ENCODE results near the gene TMEM245.

Gene TMEM245

GRCh38 chr9:109117856-109118807 is 1.6 kb downstream of the TMEM245 start (continued):
- TF ChIP-seq ZNF76 (tag by site-specific recombination; IDR thresholded peaks at IDR 0.05; ENCODE audit: borderline replicate concordance, low read depth), result peak; percentile 56; the same call in 1 of the 2 replicates
- TF ChIP-seq HIC1 (tag by site-specific recombination; IDR thresholded peaks at IDR 0.05), result peak; percentile 72; the same call in 1 of the 2 replicates
- no peak for TF ChIP-seq ZNF660 (tag by site-specific recombination; IDR thresholded peaks at IDR 0.05)
- no peak for TF ChIP-seq PATZ1 (tag by site-specific recombination; IDR thresholded peaks at IDR 0.05)
- TF ChIP-seq OSR2 (tag by site-specific recombination; IDR thresholded peaks at IDR 0.05), result no peak
- no peak for TF ChIP-seq MEIS1 (CRISPR knock-in tag; IDR thresholded peaks at IDR 0.05; ENCODE audit: borderline replicate concordance)
- TF ChIP-seq ZNF10 (tag by site-specific recombination; IDR thresholded peaks at IDR 0.05), result no peak
- TF ChIP-seq ZSCAN16 (tag by site-specific recombination; IDR thresholded peaks at IDR 0.05), result no peak
- TF ChIP-seq ZNF324 (tag by site-specific recombination; IDR thresholded peaks at IDR 0.05), result peak; percentile 47; the same call in 1 of the 2 replicates
- peak; percentile 22; the same call in 1 of the 2 replicates for TF ChIP-seq ZNF2 (tag by site-specific recombination; IDR thresholded peaks at IDR 0.05)
- TF ChIP-seq SETDB1 (IDR thresholded peaks at IDR 0.05; ENCODE audit: insufficient read length, low read length), result no peak
- peak; percentile 32 for TF ChIP-seq GLI2 (tag by site-specific recombination; IDR thresholded peaks at IDR 0.05; ENCODE audit: borderline replicate concordance, low read depth)
- TF ChIP-seq KLF10 (tag by site-specific recombination; IDR thresholded peaks at IDR 0.05), result peak; percentile 63
- TF ChIP-seq ZNF777 (tag by site-specific recombination; IDR thresholded peaks at IDR 0.05; ENCODE audit: borderline replicate concordance), result no peak
- TF ChIP-seq EGR2 (tag by site-specific recombination; IDR thresholded peaks at IDR 0.05; ENCODE audit: low read depth), result no peak
- TF ChIP-seq ZNF366 (tag by site-specific recombination; conservative IDR thresholded peaks at IDR 0.05), result peak; percentile 91
- TF ChIP-seq SCRT2 (tag by site-specific recombination; IDR thresholded peaks at IDR 0.05), result peak; percentile 70
- peak; percentile 80 for TF ChIP-seq ZEB2 (tag by site-specific recombination; IDR thresholded peaks at IDR 0.05)
- peak; percentile 78; the same call in 1 of the 2 replicates for TF ChIP-seq ZSCAN23 (tag by site-specific recombination; IDR thresholded peaks at IDR 0.05)
- TF ChIP-seq GLIS2 (tag by site-specific recombination; IDR thresholded peaks at IDR 0.05), result no peak
- TF ChIP-seq, protein P1, sequence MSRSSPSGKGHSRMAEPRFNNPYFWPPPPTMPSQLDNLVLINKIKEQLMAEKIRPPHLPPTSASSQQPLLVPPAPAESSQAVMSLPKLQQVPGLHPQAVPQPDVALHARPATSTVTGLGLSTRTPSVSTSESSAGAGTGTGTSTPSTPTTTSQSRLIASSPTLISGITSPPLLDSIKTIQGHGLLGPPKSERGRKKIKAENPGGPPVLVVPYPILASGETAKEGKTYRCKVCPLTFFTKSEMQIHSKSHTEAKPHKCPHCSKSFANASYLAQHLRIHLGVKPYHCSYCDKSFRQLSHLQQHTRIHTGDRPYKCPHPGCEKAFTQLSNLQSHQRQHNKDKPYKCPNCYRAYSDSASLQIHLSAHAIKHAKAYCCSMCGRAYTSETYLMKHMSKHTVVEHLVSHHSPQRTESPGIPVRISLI (tag by site-specific recombination; IDR thresholded peaks at IDR 0.05), result no peak
- TF ChIP-seq, protein P2, sequence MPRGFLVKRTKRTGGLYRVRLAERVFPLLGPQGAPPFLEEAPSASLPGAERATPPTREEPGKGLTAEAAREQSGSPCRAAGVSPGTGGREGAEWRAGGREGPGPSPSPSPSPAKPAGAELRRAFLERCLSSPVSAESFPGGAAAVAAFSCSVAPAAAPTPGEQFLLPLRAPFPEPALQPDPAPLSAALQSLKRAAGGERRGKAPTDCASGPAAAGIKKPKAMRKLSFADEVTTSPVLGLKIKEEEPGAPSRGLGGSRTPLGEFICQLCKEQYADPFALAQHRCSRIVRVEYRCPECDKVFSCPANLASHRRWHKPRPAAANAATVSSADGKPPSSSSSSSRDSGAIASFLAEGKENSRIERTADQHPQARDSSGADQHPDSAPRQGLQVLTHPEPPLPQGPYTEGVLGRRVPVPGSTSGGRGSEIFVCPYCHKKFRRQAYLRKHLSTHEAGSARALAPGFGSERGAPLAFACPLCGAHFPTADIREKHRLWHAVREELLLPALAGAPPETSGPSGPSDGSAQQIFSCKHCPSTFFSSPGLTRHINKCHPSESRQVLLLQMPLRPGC (tag by site-specific recombination; IDR thresholded peaks at IDR 0.05), result peak; percentile 82; the same call in 1 of the 2 replicates
- TF ChIP-seq ZFP37 (tag by site-specific recombination; IDR thresholded peaks at IDR 0.05), result 0 out of 2 replicates have a peak, but pooled peaks have one; percentile 21
- 0 out of 2 replicates have a peak, but pooled peaks have one; percentile 50 for TF ChIP-seq ZNF639 (tag by site-specific recombination; IDR thresholded peaks at IDR 0.05)
- TF ChIP-seq, protein P3, sequence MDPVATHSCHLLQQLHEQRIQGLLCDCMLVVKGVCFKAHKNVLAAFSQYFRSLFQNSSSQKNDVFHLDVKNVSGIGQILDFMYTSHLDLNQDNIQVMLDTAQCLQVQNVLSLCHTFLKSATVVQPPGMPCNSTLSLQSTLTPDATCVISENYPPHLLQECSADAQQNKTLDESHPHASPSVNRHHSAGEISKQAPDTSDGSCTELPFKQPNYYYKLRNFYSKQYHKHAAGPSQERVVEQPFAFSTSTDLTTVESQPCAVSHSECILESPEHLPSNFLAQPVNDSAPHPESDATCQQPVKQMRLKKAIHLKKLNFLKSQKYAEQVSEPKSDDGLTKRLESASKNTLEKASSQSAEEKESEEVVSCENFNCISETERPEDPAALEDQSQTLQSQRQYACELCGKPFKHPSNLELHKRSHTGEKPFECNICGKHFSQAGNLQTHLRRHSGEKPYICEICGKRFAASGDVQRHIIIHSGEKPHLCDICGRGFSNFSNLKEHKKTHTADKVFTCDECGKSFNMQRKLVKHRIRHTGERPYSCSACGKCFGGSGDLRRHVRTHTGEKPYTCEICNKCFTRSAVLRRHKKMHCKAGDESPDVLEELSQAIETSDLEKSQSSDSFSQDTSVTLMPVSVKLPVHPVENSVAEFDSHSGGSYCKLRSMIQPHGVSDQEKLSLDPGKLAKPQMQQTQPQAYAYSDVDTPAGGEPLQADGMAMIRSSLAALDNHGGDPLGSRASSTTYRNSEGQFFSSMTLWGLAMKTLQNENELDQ (tag by site-specific recombination; IDR thresholded peaks at IDR 0.05; ENCODE audit: low read depth), result no peak
- no peak for TF ChIP-seq KLF7 (tag by site-specific recombination; IDR thresholded peaks at IDR 0.05; ENCODE audit: borderline replicate concordance)
- TF ChIP-seq ZBTB1 (tag by site-specific recombination; IDR thresholded peaks at IDR 0.05), result peak; percentile 24; the same call in 1 of the 2 replicates
- TF ChIP-seq ZNF157 (tag by site-specific recombination; IDR thresholded peaks at IDR 0.05), result no peak
